Measurements from ENCODE around the gene FAM13B.
A peak's percentile ranks its signal among the peaks of the same experiment; 100 is the strongest.
"Not testable (repeated sequence)": the region's sequence is repeated elsewhere in the genome, so short reads cannot be mapped to it uniquely, and the experiment has no call there.

Gene FAM13B

DNA sequence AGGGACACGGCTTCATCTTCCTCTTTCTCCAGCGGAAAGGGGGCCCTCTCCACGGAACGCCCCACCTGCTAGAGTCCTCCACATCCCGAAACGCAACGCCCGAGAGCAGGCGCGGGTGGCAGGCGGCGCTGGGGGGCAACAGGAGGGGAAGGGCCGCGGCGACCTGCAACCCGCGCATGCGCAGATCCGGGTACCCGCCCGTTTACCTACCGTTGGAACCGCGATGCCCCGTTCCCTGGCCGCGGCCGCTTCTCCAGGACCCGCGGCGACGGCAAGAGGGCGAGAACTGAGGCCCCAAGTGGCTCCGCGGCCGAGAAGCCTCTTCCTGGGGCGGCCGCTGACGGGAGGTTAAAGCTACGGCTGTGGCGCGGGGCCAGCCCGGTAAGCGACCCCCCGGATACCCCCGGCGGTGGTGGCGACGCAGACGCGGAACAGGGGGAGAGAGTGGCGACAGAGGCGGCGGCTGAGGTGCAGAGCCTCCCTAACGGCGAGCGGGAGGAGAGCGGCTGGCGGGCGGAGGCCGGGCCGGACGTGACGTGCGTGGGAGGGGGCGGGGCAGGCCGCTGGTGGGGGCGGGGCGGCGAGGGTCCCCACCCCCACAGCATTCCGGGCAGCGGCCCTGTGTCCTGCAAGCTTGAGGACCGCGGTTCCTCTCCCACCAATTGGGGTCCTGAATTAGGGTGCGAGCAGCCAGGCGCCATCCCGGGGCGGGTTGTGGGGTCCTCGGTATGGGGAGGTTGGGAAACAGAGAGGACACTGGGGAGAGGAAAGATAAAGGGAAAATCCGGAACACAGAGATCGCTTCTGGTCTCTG, at the start of gene FAM13B:
Gene FAM13B (minus strand): TSS at position 508 of the 814 bp plus-strand sequence. CDS start 13,968 bp downstream, outside the sequence.
- DNase-seq (ENCODE audit: low read depth in 2 of 2) = peak; percentile 55 to 65

DNA sequence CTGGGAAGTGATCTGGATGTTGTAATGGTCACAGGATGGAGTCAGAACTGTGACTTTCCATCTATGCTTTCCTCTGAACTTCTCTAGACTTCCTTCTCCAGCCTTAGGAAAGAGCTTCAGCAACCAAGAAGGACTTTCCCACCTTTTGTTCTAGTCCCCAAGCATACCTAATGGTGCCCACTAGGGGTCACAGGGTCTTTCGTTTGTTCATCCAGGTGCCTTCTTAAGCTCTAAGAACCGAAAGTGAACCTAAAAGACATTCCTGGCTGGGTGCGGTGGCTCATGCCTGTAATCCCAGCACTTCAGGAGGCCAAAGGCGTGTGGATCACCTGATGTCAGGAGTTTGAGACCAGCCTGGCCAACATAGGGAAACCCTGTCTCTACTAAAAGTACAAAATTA, 49.2 kb upstream of the FAM13B start:
- no peak for DNase-seq (ENCODE audit: low read depth in 2 of 2)

DNA sequence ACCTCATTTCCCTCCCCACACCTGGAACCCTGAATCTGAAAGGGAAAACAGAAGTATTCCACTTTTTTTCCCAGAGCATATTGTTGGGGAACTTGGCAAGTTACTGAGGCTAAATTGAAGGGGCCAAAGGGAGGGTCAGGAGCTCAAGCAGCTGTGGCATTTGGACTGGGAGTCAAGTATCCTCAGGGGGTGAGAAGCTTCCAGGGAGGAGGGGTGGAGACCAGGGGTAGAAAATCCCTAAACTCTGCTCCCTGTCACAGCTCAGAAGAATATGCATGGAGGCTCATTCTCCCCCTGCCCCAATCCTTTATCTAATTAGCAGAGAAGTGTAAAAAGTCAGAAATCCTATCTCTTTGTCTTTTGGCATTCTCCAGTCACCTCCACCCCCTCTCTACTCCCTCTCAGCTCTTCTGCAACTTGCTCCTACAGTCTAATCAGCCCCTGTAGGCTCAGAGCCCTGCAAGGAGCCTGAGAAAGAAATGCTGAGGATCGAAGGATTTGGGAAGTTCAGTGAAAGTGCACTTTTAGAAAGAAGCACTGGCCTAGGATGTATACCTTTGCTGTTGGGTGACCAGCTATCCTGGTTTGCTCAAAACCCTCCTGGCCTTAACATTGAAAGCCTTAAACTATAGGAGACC, 45.2 kb upstream of the FAM13B start:
- DNase-seq (ENCODE audit: low read depth in 2 of 2) = no peak

DNA sequence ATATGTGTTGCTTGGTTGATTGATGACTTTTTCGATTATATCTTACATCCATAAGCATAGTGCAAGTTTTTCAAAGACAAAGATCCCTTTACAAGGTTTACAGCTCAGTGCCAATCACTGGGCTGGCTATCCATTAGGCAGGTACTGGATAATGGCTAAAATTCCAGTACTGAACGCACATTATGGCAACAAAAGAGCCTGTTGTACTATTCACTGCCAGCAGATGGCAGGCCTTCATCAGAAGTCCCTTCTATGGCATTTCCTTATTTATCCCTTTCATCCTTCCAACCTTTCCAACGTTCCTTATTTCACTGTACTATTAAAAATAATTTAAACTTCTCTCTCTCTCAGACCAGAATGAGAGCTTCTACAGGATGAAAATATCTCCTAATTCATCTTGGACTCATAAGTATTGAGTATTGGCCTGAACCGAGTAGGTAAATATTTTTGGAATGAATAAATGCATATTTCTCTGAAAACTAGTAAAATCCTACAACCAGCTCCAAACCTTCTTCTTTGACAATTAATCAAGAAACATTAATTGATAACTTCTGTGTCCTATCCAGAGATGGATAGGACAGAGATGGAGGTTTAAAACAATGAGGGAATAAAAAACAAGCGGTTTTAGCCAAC, 44.3 kb upstream of the FAM13B start:
- peak; percentile 7 to 45 for DNase-seq (ENCODE audit: low read depth in 2 of 2)

DNA sequence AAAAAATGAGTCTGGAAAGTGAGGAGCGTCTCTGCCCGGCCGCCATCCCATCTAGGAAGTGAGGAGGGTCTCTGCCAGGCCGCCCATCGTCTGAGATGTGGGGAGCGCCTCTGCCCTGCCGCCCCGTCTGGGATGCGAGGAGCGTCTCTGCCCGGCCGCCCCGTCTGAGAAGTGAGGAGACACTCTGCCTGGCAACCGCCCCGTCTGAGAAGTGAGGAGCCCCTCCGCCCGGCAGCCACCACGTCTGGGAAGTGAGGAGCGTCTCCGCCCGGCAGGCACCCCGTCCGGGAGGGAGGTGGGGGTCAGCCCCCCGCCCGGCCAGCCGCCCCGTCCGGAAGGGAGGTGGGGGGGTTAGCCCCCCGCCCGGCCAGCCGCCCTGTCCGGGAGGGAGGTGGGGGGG, 37.1 kb upstream of the FAM13B start:
- DNase-seq (ENCODE audit: low read depth in 2 of 2) = not testable (repeated sequence)

DNA sequence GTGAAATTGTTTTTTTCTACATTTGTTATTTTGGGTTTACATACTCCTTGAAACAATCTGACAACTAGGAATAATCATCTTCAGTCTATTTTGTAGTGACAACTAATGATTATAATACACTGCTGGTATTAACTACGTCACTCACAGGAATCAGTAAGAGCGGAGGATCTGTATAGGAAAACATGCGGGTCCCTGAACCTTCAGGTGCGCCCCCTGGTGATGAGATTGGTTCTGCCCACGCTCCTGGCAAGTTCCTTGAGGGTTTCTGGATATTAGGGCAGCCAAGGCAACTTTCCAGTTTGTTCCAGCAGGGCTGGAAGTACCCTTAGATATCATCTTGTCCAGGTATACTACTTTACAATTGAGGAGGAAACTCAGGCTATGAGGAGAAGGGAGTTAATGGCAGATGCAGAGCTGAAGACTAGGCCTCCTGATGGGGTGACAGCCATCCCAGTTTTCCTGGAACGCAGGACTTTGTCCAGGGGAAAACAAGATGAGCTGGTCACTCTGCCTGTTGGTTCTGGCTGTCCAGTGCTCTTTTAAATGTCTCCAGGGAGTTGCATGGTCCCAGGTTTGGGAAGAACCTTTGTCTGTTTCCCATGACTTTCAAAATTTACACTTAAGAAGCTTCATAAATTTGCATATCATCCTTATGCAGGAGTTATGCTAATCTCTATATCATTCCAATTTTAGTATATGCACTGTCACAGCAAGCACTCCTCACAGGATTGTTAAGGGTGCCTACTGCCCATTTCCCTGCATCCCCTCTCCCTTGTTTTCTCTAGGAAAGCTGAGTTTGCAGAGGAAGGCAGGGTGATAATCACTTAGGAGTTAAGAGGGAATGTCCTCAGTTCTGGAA, 36.1 kb upstream of the FAM13B start:
- peak; percentile 42 to 80 for DNase-seq (ENCODE audit: low read depth in 2 of 2)

DNA sequence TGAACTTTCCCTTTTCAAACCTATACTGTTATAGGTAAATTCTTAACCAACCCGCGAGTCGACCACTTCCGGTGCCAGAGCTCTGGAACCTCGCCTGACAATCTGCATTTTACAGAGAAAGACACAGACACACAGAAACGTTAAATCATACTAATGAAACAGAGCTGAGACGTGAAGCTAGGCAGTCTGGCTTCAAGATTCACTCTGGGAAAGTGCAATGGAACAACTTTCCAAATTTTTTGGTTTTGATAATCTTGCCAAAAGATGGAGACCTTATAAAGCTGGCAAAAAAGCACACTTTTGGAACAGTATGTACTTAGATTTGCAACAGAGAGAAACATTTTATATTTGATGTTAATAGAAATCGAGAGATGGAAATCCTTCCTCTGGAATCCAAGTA, 35.1 kb upstream of the FAM13B start:
- DNase-seq (ENCODE audit: low read depth in 2 of 2) = no peak

DNA sequence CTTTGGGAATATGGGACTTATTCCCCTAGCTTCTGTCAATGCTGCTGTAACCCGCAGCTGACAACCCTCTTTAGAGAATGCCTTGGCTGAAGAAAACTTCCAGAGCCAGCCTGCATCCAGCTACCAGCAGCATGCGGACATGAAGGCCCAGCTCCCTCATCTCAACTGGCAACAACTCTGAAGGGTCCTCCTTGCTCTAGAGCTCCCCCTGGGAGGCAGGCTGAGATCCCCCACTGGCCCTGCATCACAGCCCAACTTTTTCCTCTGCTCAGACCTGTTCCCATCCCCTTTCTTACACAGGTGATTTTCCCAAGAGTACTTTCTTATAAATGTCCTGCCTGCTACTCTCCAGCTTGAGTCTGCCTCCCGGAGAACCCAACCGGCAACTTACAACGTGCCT, 32.2 kb upstream of the FAM13B start:
- no peak for DNase-seq (ENCODE audit: low read depth in 2 of 2)

DNA sequence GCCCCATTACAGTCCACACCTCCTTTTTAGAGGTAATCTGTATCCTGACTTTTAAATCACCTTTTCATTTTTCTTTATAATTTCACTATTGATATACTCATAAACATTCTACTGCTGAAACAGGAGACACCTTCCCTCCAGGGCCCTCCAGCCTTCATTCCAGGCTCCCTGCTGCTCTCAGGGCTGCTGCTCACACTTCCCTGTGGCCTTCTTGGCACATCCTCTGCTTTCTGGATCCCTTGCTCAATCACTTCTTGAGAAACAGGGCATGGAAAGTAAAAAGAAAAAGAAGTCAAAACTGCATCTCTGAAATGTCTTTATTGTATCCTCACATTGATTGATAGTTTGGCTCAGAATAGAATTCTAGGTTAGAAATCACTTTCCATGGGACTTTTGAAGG, 31.6 kb upstream of the FAM13B start:
- DNase-seq (ENCODE audit: low read depth in 2 of 2) = no peak

DNA sequence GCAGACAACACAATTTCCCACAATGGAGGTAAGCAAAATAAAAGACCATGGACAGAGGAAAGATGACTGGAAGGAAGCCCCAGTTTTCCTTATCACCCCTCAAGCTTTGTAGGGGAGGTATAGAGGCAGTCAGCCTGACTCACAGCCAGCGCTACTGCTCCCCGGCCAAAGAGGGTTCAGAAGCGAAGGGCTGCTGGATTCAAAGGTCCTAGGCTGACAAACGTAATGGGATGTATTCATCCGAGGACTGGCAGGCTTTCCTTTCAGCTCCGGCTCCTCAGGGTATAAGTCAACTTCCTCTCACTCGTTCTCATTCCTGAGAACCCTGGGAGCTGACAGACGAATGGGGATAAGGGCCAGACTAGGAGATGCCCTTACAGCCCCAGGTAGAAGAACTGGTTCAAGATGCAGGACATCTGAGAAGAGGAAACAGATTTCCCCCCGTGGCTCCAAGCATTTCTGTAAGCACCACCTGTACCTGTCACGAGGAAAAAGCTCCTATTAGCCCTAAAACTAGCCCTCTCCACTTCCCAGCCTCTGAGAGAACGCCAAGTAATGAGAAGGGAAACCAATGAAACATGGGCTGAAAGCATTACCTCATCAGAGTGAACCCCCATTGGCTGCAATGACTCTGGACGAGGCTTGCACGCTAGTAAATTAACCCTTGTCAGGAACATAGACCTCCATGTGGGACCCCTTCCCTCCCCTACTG, 22.1 kb upstream of the FAM13B start:
- no peak for DNase-seq (ENCODE audit: low read depth in 2 of 2)

DNA sequence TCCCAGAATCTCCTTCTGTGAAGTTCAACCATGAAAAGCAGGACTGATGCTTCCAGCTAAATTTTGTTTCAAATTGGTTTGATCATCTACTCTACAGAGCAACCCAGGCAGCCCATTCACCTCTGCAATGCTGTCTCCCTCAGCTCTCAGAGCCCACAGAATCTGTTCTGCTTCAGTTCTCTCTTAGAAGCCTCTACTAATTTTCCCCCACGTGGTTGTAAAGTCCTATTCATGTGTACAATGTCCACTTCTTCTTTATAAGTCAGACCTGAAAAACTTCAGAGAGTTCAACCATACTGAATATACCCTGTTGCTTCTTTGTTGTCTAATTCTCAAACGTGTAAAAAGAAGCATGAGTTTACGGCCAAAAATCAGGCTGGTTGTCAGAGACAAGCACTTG, 21.3 kb upstream of the FAM13B start:
- no peak for DNase-seq (ENCODE audit: low read depth in 2 of 2)

DNA sequence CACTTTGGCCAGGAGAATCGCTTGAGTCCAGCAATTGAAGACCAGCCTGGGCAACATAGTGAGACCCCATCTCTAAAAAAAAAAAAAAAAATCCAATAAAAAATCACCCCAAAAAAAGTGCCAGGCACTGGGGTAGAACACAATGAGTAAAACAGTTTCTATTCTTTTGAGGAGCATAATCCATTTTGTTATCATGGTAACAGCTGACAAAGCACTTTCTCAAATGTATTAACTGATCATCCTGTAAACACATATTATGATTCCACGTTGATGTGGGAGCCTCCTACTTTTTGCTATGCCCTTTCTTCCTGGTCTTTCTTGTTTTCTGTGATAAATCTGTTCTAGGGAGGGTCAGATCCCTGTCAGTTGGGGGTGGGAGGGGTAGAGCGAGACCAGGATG, 20.7 kb upstream of the FAM13B start:
- no peak for DNase-seq (ENCODE audit: low read depth in 2 of 2)

DNA sequence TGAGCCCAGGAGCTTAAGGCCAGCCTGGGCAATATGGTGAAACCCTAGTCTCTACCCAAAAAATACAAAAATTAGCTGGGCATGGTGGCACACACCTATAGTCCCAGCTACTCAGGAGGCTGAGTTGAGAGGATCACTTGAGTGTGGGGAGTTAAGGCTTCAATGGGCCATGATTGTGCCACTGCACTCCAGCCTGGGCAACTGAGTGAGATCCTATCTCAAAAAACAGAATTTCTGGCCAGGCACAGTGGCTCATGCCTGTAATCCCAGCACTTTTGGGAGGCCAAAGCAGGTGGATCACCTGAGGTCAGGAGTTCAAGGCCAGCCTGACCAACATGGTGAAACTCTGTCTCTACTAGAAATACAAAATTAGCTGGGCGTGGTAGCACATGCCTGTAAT, 19.8 kb upstream of the FAM13B start:
- not testable (repeated sequence) for DNase-seq (ENCODE audit: low read depth in 2 of 2)

DNA sequence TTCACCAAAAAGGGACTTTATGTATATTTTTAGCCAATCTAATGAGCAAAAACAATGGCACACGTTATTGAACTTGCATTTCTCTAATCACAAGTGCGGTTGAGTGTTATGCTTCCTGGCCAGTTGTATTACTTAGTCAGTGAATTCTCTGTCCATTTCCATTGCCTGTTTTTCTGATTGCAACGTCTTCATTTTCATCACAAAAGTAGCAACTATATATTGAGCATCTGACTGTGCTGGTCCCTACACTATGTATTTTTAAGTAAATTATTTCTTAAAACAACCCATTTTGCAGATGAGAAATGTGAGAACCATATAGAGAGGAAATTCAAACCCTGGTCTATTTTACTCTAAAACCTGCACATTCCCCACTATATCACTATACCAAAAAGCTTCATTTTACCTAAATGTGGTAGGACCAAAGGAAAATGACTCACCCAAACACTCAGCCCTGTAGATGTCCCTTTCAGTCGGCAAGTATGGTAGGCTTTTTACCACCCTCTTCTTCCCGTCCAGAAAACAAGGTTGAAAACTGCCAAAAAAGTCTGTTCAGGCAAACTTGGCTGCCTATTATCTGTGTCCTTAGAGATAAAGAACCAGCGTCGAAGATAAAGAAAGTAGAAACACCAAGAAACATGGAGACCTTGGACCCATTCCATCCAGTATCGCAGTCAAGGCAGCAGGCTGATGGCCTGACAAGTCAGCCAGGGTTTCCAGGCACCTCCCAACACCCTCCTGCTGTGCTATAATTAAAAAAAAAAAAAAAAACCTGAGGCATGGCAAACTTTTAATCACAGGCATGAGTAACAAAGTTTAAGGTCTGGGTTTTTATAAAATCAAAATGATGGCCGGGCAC, 18.8 kb upstream of the FAM13B start:
- DNase-seq (ENCODE audit: low read depth in 2 of 2) = no peak

DNA sequence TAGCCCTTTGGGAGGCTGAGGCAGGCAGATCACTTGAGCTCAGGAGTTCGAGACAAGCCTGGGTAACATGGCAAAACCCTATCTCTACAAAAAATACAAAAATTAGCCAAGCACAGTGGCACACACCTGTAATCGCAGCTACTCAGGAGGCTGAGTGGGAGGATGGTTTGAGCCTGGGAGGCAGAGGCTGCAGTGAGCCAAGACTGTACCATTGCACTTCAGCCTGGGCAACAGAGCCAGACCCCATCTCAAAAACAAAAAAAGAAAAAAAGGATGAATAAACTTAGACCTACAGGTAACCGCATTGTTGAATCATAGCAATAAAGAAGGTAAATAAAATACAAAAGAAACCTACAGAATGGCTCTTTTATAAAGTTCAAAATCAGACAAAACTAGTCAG, 12.4 kb upstream of the FAM13B start:
- DNase-seq (ENCODE audit: low read depth in 2 of 2) = not testable (repeated sequence)

DNA sequence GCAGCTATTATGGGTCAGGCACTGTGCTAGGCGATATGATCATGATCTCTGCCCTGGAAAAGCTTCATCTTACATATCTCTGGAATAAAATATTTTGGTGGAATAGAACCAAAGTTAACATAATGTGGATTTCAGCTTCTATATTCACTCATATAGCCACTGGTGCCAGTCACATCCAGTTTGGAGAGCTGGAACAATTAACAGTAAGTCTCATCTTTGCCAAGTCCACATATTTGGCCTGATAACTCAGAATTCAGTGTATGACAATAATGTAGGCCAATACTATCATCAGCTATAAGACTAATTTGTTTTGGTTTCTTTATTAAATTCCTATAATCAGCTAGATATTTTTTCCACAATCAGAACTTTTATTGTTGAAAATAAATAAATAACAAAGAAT, 5.9 kb upstream of the FAM13B start:
- DNase-seq (ENCODE audit: low read depth in 2 of 2) = no peak

DNA sequence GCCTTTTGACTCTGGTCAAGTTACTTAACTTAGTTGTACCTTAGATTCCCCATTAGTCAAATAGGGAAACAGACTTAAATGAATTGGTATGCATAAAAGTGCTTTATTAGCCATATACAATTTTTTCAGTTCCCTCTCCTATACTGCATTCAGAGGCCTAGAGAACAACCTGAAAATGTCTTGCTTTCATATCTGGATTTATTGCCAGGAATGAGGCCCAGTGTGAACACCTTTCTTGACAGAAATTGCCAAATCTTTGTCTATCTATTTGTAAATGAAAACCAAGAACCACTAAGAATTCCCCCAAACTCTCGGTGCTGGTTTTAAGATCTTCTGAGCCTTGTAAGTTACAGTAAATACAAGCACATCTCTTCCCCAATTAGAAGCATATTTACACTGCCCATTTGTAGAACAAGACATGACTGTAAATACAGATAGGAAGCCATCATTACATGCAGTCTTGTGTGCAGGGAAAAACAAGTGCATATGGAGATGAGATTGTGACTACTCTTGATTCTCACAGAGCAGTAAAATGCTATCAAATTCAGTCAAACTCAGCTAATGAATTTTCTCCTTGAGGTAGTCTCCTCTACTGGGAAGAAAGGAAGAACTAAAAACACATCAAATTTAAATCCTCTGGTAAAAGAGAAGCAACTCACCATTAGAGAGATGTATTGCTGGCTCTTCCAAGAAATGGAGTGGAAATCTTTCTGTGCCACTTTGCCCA, 5.2 kb upstream of the FAM13B start:
- DNase-seq (ENCODE audit: low read depth in 2 of 2) = no peak

DNA sequence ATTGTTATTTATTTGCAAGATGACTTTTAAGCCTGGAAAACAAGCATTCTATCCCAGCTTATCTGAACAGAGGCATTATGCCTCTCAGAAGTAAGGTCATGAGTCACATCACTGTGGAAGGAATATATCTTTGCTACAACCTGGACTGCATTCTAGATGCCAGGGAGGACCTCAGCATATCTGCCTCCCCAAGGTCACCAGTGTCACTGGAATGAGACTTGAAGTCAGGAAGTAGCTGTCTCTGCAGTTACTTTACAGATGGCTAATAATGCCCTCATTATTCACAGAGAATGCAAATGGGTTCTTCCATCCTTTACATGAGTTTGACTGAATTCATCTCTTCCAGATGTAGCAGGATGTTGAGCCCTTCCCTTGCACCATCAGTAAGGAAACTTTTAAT, 4.4 kb upstream of the FAM13B start:
- no peak for DNase-seq (ENCODE audit: low read depth in 2 of 2)
